ENCODE results near the gene ZFC3H1. TPM values are rescaled to one million over a fixed set of nuclear protein-coding genes. Genes with fewer than 3 reads are reported as not detected.
A peak's percentile ranks its signal among the peaks of the same experiment; 100 is the strongest.

ZFC3H1 gene
- total RNA-seq, 1 experiment from 2014 or later: 24.4 TPM

- H3K27ac Mint-ChIP-seq: 0 out of 7 replicates have a peak overlapping the region, but pooled peaks of 1 of the 3 experiments have one; percentile 54
- H3K23ac ChIP-seq (ENCODE audit: insufficient read length, low read depth, low read length): no peak overlapping the region
- H3K4me3 Mint-ChIP-seq: no peak overlapping the region
- peaks cover 0 to 5% (median 2%) of the 10 kb centered on the region in 3 experiments; a peak in 4 of 7 replicates for H3K36me3 Mint-ChIP-seq (ENCODE audit: insufficient read depth in 1 of 3, low read depth in 3 of 3)
- H3T11ph ChIP-seq (ENCODE audit: low read length): no peak overlapping the region
- H3K27me3 ChIP-seq (ENCODE audit: insufficient read depth, low read length): no peaks in the 10 kb centered on the region
- H4K5ac ChIP-seq (ENCODE audit: insufficient read length, low read depth, low read length): no peak overlapping the region
- H3K4me1 ChIP-seq (ENCODE audit: insufficient read depth, low read length): no peaks in the 10 kb centered on the region
- no peak overlapping the region for H3K14ac ChIP-seq (ENCODE audit: insufficient read depth, low read length)
- H3K18ac ChIP-seq (ENCODE audit: insufficient read length, low read depth, low read length): no peak overlapping the region
- peaks cover 3 to 7% of the 10 kb centered on the region in 2 experiments; a peak in 3 of 4 replicates for H3K4me1 Mint-ChIP-seq
- no peak overlapping the region for H3K56ac ChIP-seq (ENCODE audit: insufficient read length, low read depth, low read length)
- WGBS (ENCODE audit: extremely low coverage, insufficient read length, low lambda C conversion rate): no CpG with 5 or more reads among the region's 1 CpG
- H3K9me3 Mint-ChIP-seq: no peaks in the 10 kb centered on the region
- H4K91ac ChIP-seq (ENCODE audit: insufficient read length, low read depth, low read length): no peak overlapping the region
- H3K4ac ChIP-seq (ENCODE audit: low read depth, low read length): no peak overlapping the region
- no peaks in the 10 kb centered on the region for H3K23me2 ChIP-seq (ENCODE audit: insufficient read length, low read depth, low read length, poor library complexity, severe bottlenecking)
- H2BK12ac ChIP-seq (ENCODE audit: insufficient read length, low read depth, low read length): no peak overlapping the region
- no peaks in the 10 kb centered on the region for H3K79me1 ChIP-seq (ENCODE audit: insufficient read depth, low read depth, low read length, poor library complexity, severe bottlenecking)
- no peak overlapping the region for H2BK120ac ChIP-seq (ENCODE audit: low read depth, low read length, poor library complexity, severe bottlenecking)
- no peak overlapping the region for H4K8ac ChIP-seq (replicated peaks; ENCODE audit: insufficient read length, low read depth, low read length)
- no peak overlapping the region for H3K9ac ChIP-seq (ENCODE audit: extremely low read depth, insufficient read length, low read length)
- no peak overlapping the region for H2BK15ac ChIP-seq (ENCODE audit: low read depth, low read length)
- no peak overlapping the region for H2AFZ ChIP-seq (ENCODE audit: low read length)
- H3K27ac ChIP-seq (ENCODE audit: insufficient read length, low read depth, low read length): no peak overlapping the region
- no peak overlapping the region for H2AK5ac ChIP-seq (ENCODE audit: insufficient read length, low read length)
- no peaks in the 10 kb centered on the region for H3K27me3 Mint-ChIP-seq (ENCODE audit: low read depth)
- no peak overlapping the region for H2BK5ac ChIP-seq (ENCODE audit: insufficient read length, low read length)
- no peak overlapping the region for H3K4me2 ChIP-seq (ENCODE audit: insufficient read depth, insufficient read length, low read length)
- no peaks in the 10 kb centered on the region for H3K79me2 ChIP-seq (ENCODE audit: insufficient read depth, low read length)
- H2BK20ac ChIP-seq (ENCODE audit: low read depth, low read length, poor library complexity, severe bottlenecking): no peak overlapping the region
- H4K20me1 ChIP-seq (ENCODE audit: control insufficient read depth, insufficient read depth, insufficient read length): no peaks in the 10 kb centered on the region
- H3K9me3 ChIP-seq (ENCODE audit: control insufficient read depth, low read depth, low read length): no peaks in the 10 kb centered on the region
- TF ChIP-seq CTCF (conservative IDR thresholded peaks at IDR 0.05): no peak
- no peak for DNase-seq
Measured at GRCh38 chr12:71671816-71672215, 8.2 kb upstream of the ZFC3H1 start.
